ENCODE measurements around the gene RHOF. TPM values are rescaled to one million over a fixed set of nuclear protein-coding genes. Genes with fewer than 3 reads are reported as not detected.

The RHOF gene
- total and polyA plus RNA-seq, 4 donors: 0.97 to 7.0 (median 3.5) TPM

- Histone ChIP-seq H3K9ac (ENCODE audit: low read depth in 1 of 2, low read length in 2 of 2) (no peak overlapping the region), H3K27me3 (ENCODE audit: control insufficient read depth in 4 of 4, insufficient read depth in 4 of 4, low read length in 3 of 4) (no peaks in the 10 kb centered on the region), H3K36me3 (ENCODE audit: control insufficient read depth in 4 of 4, insufficient read depth in 3 of 4, low read depth in 1 of 4, low read length in 3 of 4) (peaks cover 19 to 56% (median 28%) of the 10 kb centered on the region in 4 donors), H3K9me3 (ENCODE audit: control insufficient read depth in 4 of 4, low read length in 3 of 4) (no peaks in the 10 kb centered on the region), H3K27ac (ENCODE audit: low read depth in 1 of 2, low read length in 2 of 2) (no peak overlapping the region), H3K4me3 (ENCODE audit: low read depth in 1 of 3, low read length in 3 of 3) (no peak overlapping the region), H3K4me1 (ENCODE audit: control insufficient read depth in 4 of 4, insufficient read depth in 4 of 4, low read length in 3 of 4) (no peaks in the 10 kb centered on the region)
- WGBS: 94% methylated on average over 19 of the region's 19 CpGs
- TF ChIP-seq FOXA1 (IDR thresholded peaks at IDR 0.05) (no peak), RAD21 (IDR thresholded peaks at IDR 0.05) (no peak), YY1 (IDR thresholded peaks at IDR 0.05) (no peak), GABPA (IDR thresholded peaks at IDR 0.05 in 1 of 2, conservative IDR thresholded peaks at IDR 0.05 in 1 of 2) (no peak), SP1 (IDR thresholded peaks at IDR 0.05) (no peak), HNF4G (IDR thresholded peaks at IDR 0.05) (no peak), JUND (IDR thresholded peaks at IDR 0.05) (no peak), EGR1 (IDR thresholded peaks at IDR 0.05; ENCODE audit: low read depth in 2 of 2) (no peak), ATF3 (IDR thresholded peaks at IDR 0.05) (no peak), TAF1 (conservative IDR thresholded peaks at IDR 0.05) (no peak), RXRA (IDR thresholded peaks at IDR 0.05) (no peak), HNF4A (conservative IDR thresholded peaks at IDR 0.05) (no peak)
- TF ChIP-seq, protein P1, sequence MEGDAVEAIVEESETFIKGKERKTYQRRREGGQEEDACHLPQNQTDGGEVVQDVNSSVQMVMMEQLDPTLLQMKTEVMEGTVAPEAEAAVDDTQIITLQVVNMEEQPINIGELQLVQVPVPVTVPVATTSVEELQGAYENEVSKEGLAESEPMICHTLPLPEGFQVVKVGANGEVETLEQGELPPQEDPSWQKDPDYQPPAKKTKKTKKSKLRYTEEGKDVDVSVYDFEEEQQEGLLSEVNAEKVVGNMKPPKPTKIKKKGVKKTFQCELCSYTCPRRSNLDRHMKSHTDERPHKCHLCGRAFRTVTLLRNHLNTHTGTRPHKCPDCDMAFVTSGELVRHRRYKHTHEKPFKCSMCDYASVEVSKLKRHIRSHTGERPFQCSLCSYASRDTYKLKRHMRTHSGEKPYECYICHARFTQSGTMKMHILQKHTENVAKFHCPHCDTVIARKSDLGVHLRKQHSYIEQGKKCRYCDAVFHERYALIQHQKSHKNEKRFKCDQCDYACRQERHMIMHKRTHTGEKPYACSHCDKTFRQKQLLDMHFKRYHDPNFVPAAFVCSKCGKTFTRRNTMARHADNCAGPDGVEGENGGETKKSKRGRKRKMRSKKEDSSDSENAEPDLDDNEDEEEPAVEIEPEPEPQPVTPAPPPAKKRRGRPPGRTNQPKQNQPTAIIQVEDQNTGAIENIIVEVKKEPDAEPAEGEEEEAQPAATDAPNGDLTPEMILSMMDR (IDR thresholded peaks at IDR 0.05; ENCODE audit: low read depth, low read length, missing input control): no peak
- TF ChIP-seq, protein P2, sequence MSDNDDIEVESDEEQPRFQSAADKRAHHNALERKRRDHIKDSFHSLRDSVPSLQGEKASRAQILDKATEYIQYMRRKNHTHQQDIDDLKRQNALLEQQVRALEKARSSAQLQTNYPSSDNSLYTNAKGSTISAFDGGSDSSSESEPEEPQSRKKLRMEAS (IDR thresholded peaks at IDR 0.05): no peak
- TF ChIP-seq, protein P3, sequence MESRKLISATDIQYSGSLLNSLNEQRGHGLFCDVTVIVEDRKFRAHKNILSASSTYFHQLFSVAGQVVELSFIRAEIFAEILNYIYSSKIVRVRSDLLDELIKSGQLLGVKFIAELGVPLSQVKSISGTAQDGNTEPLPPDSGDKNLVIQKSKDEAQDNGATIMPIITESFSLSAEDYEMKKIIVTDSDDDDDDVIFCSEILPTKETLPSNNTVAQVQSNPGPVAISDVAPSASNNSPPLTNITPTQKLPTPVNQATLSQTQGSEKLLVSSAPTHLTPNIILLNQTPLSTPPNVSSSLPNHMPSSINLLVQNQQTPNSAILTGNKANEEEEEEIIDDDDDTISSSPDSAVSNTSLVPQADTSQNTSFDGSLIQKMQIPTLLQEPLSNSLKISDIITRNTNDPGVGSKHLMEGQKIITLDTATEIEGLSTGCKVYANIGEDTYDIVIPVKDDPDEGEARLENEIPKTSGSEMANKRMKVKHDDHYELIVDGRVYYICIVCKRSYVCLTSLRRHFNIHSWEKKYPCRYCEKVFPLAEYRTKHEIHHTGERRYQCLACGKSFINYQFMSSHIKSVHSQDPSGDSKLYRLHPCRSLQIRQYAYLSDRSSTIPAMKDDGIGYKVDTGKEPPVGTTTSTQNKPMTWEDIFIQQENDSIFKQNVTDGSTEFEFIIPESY (IDR thresholded peaks at IDR 0.05): no peak
- TF ChIP-seq, protein P4, sequence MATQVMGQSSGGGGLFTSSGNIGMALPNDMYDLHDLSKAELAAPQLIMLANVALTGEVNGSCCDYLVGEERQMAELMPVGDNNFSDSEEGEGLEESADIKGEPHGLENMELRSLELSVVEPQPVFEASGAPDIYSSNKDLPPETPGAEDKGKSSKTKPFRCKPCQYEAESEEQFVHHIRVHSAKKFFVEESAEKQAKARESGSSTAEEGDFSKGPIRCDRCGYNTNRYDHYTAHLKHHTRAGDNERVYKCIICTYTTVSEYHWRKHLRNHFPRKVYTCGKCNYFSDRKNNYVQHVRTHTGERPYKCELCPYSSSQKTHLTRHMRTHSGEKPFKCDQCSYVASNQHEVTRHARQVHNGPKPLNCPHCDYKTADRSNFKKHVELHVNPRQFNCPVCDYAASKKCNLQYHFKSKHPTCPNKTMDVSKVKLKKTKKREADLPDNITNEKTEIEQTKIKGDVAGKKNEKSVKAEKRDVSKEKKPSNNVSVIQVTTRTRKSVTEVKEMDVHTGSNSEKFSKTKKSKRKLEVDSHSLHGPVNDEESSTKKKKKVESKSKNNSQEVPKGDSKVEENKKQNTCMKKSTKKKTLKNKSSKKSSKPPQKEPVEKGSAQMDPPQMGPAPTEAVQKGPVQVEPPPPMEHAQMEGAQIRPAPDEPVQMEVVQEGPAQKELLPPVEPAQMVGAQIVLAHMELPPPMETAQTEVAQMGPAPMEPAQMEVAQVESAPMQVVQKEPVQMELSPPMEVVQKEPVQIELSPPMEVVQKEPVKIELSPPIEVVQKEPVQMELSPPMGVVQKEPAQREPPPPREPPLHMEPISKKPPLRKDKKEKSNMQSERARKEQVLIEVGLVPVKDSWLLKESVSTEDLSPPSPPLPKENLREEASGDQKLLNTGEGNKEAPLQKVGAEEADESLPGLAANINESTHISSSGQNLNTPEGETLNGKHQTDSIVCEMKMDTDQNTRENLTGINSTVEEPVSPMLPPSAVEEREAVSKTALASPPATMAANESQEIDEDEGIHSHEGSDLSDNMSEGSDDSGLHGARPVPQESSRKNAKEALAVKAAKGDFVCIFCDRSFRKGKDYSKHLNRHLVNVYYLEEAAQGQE (IDR thresholded peaks at IDR 0.05): no peak
- DNase-seq (ENCODE audit: low spot score): no peak
Measured at GRCh38 chr12:121831571-121832245, 38.2 kb upstream of the RHOF start.
